Fibroblast of skin of abdomen (primary cell): ENCODE results near the gene NXPH1.
"Not testable (repeated sequence)": the region's sequence is repeated elsewhere in the genome, so short reads cannot be mapped to it uniquely, and the experiment has no call there.

Experiments
- DNase-seq: peaks from one replicate; pipeline ENCODE4 v3.0.0-alpha.2; 2013

The NXPH1 gene

DNA sequence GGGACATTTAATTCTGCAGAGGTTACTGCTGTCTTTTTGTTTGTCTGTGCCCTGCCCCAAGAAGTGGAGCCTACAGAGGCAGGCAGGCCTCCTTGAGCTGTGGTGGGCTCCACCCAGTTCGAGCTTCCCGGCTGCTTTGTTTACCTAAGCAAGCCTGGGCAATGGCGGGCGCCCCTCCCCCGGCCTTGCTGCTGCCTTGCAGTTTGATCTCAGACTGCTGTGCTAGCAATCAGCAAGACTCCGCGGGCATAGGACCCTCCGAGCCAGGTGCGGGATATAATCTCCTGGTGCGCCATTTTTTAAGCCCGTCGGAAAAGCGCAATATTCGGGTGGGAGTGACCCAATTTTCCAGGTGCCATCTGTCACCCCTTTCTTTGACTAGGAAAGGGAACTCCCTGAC is 298.3 kb downstream of the NXPH1 start:
- DNase-seq = not testable (repeated sequence)

DNA sequence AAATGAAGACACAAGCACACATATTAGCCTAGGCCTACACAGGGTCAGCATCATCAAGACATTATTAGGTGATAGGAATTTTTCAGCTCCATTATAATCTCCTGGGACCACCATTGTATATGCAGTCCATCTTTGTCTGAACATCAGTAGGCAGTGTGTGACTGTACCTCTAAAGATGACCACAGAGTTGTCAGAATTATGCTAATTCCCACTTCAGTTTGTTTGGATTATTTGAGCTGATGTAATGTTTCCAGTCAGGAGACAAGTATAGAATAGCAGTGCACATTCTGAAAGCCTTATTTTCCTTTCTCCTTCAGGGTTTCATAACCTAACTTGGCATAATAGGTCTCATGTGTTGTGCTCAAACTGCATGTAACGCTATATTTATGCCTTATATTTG is 306.4 kb downstream of the NXPH1 start:
- no peak for DNase-seq

DNA sequence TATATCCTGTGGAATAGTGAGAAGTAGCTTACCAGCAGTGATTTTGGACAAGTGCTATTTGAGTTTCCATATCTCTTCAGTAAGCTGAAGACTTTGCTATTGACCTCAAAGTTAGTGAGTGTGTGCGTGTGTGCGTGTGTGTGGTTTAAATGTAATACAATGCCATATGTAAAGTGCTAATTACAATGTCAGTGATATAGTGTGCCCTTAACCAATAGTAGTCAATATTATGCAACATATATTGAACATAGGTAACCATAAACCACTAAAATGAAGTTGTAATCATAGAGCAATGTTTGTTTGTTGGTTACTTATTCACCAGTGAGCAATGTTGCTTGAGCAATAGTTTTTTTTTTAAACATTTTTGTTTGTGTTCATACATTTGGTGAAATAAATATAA is 309.4 kb downstream of the NXPH1 start:
- DNase-seq = no peak

DNA sequence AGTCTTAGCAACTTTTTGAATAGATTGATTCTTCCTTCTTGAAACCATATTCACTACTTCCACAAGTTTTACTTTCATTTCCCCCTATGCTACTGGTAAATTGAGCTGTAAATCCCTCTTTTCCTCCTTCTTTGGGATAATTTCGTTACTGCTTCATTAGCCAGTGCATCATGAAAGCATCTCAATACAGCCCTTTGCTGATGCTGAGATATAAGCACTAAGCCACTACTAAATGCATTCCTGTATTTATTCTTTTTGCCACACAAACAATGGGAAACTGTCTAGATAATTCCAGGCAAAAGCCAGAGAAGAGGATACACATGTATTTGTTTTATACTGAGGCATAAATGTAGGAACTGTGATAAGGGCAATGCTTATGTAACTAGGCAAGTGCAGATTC is 313.9 kb downstream of the NXPH1 start:
- DNase-seq = no peak

DNA sequence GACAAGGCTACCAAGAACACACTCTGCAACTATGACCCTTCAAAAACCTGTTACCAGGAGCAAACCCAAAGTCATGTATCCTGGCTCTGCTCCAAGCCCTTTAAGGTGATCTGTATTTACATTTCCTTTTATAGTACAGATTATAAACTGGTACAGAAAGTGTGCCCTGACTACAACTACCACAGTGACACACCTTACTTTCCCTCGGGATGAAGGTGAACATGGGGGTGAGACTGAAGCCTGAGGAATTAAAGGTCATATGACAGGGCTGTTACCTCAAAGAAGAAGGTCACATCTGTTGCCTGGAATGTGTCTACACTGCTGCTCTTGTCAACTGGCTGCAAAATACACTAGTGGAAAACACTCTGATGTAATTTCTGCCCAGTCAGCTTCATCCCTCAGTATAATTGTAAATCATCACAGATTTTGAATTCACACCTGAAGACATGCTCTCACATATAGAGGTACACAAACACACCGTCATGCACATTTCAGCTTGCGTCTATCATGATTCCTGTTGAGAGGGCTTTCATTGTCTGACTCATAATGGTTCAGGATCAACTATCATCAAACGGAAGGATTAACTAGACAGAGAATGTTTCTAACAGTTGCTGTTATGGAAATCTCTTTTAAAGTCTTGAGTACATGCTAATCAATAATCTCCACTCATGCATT is 318.3 kb downstream of the NXPH1 start:
- no peak for DNase-seq

DNA sequence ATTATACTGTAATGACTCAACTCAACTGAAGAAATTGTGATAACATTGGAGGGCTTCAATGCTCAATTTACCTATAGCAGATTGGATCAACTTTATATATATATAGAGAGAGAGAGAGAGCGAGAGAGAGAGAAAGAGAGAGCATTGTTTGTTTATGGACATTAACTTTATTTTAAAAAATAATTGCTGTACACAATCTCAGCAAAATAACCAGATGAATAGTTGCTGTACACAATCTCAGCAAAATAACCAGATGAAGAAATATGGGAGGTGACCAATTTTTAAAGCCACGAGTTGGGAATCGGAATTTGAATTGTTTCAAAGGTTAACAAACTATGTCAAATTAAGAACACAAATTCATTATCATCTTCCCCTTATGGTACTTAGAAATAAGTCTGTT is 319.9 kb downstream of the NXPH1 start:
- DNase-seq = no peak

DNA sequence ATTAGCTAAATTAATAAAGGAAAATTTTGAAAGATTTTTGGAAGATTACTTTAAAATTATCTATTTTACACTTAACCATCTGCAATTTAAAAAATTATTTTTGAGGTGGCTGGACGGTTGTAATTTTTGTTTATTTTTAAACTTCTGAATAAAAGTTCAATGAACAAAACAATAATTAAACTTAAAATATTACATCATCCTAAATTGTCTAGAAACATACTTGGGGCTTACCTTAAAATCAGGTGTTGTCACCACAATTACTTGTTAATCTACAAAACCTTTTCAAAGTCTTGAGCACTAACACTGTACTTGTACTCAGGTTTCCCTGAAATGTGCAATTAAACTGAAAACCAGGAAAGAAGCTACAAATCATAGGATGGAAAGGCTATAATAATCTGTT is 328.3 kb downstream of the NXPH1 start:
- DNase-seq = no peak

DNA sequence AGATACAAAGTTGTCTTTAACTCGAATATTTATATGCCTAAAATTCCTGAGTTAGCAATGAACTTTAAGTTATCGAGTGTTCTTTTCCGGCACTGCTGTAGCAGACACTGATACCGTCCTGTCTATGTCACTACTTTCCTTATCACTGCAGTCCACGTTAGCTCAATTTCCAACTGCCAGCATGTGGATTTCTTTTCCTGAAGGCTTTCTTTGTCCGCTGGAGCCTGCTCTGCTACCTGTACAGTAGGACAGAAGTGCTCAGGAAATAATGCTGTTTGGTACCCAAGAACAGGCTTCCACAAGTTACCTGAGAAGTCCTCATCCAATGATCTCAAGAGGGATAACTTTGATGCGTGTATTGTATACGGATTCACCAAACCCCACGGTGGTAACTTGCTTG is 329.4 kb downstream of the NXPH1 start:
- no peak for DNase-seq

DNA sequence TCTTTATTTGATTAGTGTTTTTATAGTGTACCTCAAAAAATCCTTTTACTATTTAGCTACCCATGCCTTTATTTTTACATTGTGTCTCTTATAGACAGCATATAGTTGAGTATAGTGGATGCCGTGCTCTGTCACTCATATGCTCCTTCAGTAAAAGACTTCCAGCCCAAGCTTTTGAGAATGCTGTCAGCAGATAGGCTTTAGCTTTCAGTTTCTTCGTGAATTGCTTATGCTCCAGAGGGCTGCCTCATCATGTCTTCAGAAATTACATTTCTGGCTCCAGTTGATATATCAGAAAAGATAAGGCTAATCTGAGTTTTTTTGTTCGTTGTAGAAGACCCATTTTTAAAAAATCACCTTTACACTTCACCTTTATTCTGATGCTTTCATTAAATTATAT is 332.0 kb downstream of the NXPH1 start:
- DNase-seq = no peak

DNA sequence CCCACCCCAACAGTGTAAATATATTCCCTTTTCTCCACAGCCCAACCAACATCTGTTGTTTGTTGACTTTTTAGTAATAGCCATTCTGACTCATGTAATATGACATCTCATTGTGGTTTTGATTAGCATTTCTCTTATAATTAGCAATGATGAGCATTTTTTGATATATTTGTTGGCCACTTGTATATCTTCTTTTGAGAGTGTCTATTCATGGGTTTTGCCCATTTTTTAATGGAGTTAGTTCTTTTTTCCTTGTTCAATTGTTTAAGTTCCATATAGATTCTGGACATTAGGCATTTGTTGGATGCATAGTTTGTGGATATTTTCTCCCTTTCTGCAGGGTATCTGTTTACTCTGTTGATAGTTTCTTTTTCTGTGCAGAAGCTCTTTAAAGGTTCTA is 340.1 kb downstream of the NXPH1 start:
- no peak for DNase-seq

DNA sequence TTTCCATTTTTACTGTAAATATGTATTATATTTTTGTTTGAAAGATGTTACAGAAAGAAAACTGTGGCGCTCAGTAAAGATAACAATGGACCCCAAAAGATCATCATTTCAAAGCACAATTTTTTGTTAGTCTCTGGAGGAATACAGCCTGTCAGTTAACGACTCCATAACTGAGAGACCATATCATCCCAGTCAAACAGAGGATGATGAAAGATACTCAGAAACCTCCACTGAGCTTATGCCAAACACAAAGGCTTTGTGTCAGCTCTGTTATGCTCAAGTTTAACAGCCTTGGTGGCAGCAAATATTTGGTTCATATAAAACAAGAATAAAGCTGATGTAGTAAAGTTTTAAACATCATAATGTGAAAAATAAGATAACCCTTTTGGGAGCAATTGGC is 345.1 kb downstream of the NXPH1 start:
- no peak for DNase-seq

DNA sequence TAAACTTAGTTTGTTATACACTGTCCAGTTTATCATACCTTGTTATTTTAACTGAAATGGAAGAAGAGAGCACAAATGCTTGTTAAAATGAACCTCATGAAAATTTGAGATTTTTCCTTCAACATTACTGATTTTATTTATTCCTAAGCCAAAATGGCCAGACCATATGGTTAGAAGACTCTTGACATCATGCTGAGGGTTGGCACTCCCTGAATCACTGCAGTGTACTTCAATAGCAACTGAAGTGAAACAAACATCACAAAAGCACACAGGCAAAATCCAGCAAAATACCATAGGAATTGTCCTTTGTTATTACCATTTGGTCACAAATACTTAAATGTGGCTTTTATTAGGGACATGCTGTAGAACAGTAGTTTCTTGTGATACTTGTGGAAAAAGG is 347.8 kb downstream of the NXPH1 start:
- no peak for DNase-seq

DNA sequence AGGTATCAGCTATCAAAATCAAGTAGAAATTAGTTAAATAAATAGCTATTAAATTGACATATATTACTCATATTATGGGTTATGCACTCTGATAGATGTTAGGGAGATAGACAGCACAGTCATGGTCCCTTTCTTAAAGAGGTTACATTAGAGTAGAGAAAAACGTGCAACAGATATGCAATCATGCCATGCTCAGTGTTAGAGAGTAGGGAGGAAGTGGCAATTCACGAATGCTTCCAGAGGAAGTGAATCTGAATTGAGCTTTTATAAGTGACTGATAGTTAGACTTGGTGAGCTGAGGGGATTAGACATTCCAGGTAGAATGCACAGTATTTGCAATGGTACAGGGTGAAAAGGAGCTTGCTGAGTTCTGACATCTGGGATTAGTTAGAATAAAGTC is 349.8 kb downstream of the NXPH1 start:
- DNase-seq = no peak

DNA sequence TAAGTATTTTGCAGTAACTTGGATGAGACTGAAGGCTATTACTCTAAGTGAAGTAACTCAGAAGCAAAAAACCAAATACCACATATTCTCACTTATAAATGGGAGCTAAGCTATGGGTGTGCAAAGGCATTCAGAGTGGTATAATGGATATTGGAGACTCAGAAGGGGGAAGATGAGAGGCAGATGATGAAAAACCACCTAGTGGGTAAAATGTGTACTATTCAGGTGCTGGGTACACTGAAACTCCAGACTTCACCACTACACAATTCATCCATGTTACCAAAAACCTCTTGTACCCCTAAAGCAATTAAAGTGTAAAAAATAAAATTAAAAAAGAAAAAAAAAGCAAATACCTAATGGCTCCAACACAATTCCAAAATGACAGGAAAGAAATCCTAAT is 351.7 kb downstream of the NXPH1 start:
- no peak for DNase-seq

DNA sequence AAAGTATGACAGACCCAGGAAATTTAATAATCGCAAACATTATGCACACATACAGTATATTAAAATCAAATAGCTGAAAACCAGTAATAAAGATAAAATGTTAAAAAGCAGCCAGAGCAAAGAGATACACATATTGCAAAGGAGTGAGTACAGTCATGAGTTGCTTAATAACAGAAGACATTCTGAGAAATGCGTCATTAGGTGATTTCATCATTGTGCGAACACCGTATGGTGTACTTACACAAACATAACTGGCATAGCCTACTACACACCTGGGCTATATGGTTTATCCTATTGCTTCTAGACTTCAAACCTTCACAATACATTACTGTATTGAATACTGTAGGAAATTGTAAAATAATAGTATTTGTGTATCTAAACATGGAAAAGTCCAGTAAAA is 367.6 kb downstream of the NXPH1 start:
- no peak for DNase-seq
